Fibroblast of skin of left biceps (primary cell): Measurements from ENCODE around the gene MAPKAP1.

Experiments
- DNase-seq, 2 experiments: peaks; one replicate each; pipeline ENCODE4 v3.0.0-alpha.2; 2013; ENCODE audit warnings: low read depth in 2 of 2

Gene MAPKAP1

GRCh38 chr9:125486152-125486508 is 220.9 kb downstream of the MAPKAP1 start:
- DNase-seq: no peak

- DNase-seq: no peak
These were observed 221.4 kb downstream of the MAPKAP1 start for GRCh38 chr9:125485471-125486151.

- peak; percentile 57 to 60 for DNase-seq
These were observed 222.4 kb downstream of the MAPKAP1 start for GRCh38 chr9:125484350-125485282.

- no peak for DNase-seq
These were observed 223.3 kb downstream of the MAPKAP1 start for GRCh38 chr9:125483697-125484096.

- DNase-seq: no peak
These were observed 227.0 kb downstream of the MAPKAP1 start for GRCh38 chr9:125479846-125480615.

GRCh38 chr9:125477089-125477544 is 229.9 kb downstream of the MAPKAP1 start:
- DNase-seq: no peak

- DNase-seq: no peak
These were observed 230.4 kb downstream of the MAPKAP1 start for GRCh38 chr9:125476645-125477044.

GRCh38 chr9:125475385-125475784 is 231.6 kb downstream of the MAPKAP1 start:
- no peak for DNase-seq

- peak in 1 of 2 experiments; percentile 38 for DNase-seq
These were observed 233.9 kb downstream of the MAPKAP1 start for GRCh38 chr9:125472926-125473701.

- DNase-seq: no peak
These were observed 234.5 kb downstream of the MAPKAP1 start for GRCh38 chr9:125472562-125472925.

- DNase-seq: no peak
These were observed 236.0 kb downstream of the MAPKAP1 start for GRCh38 chr9:125470767-125471580.

- DNase-seq: no peak
These were observed 236.8 kb downstream of the MAPKAP1 start for GRCh38 chr9:125470189-125470588.

- no peak for DNase-seq
These were observed 238.4 kb downstream of the MAPKAP1 start for GRCh38 chr9:125468646-125469045.

- no peak for DNase-seq
These were observed 239.8 kb downstream of the MAPKAP1 start for GRCh38 chr9:125467116-125467740.

- DNase-seq: no peak
These were observed 240.6 kb downstream of the MAPKAP1 start for GRCh38 chr9:125466411-125466810.

GRCh38 chr9:125464591-125465385 is 242.2 kb downstream of the MAPKAP1 start:
- no peak for DNase-seq

GRCh38 chr9:125463926-125464325 is 243.1 kb downstream of the MAPKAP1 start:
- DNase-seq: no peak

- DNase-seq: no peak
These were observed 244.1 kb downstream of the MAPKAP1 start for GRCh38 chr9:125462861-125463291.

GRCh38 chr9:125461636-125462190 is 245.3 kb downstream of the MAPKAP1 start:
- DNase-seq: no peak
